HG03139 (cell line): ENCODE measurements around the gene ZDHHC20.
"Not testable (repeated sequence)": the region's sequence is repeated elsewhere in the genome, so short reads cannot be mapped to it uniquely, and the experiment has no call there.

Source experiments
- ATAC-seq: cut with Tn5 transposase; IDR thresholded peaks from one replicate; pipeline ENCODE4 v1.9.1; 2021; ENCODE audit not compliant: unreplicated experiment

ZDHHC20 gene

GRCh38 chr13:21435687-21436151, 23.4 kb downstream of the ZDHHC20 start:
- ATAC-seq = peak; percentile 99

DNA sequence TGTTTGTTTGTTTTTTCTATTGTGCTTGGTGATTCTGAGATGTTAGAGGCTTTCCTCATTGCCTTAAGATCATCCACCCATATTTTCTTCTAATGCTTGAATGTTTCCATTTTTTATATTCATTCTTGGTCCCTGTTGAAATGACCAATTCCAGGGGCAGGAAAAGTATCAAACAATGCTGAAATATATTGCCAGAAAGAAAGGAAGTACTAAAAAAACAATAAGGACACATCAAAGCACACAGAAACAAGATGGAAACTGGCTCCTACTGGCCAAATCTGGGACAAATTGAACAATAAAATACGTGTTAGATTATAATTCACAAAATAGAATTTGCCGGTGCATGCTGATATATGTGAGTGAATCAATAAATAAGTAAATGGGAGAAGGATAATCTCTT, 23.9 kb downstream of the ZDHHC20 start:
- ATAC-seq = no peak

DNA sequence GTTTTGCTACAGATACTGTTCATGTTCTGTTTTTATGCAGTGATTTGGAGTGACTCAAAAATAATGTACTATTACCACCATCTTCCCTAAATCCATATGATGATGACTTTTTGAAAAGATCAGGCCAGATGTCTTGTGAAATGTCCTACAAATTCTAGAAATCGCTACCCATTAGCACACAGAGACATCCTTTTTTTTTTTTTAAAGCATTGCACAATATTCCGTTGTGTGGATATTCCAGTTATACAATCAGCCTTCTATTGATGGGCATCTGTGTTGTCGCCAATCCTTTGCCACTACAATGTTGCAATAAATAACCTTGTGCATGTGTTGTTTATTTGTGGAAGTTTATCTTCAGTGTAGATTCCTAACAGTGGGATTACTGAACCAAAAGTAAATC, 24.5 kb downstream of the ZDHHC20 start:
- no peak for ATAC-seq

- ATAC-seq = no peak
Observed at GRCh38 chr13:21429211-21429610, 29.9 kb downstream of the ZDHHC20 start.

DNA sequence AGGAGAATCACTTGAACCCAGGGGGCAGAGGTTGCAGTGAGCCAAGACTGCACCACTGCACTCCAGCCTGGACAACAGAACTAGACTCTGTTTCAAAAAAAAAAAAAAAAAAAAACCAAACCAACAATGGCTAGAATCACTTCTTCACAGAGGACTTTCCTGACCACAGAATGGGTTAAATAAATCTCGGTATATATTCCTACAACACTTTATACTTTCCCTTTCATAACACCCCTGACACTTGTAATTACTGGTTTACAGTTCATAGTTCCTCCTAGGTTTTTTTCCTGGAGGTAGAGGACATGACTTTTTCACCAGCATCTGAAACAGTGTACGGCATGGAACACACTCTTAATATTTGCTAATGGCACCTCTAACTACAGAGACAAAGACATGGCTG, 31.4 kb downstream of the ZDHHC20 start:
- ATAC-seq = no peak

DNA sequence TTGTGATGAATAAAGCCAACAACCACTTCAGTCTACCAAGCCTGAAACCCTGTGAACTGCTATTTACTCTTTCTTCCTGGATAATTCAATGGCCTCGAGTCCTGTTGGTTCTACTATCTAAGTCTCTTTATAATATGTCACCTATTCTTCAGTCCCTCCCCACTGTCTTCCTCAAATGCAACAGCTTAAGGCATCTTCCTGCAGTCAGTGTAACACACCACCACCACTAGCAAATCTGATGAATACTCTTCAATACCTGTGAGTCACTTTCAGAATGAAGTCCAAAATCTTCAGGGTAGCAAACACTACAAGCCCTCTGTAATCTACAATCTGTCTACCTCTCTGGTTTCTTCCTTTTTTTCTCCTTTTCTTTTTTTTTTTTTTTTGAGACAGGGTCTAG, 32.9 kb downstream of the ZDHHC20 start:
- ATAC-seq = no peak

DNA sequence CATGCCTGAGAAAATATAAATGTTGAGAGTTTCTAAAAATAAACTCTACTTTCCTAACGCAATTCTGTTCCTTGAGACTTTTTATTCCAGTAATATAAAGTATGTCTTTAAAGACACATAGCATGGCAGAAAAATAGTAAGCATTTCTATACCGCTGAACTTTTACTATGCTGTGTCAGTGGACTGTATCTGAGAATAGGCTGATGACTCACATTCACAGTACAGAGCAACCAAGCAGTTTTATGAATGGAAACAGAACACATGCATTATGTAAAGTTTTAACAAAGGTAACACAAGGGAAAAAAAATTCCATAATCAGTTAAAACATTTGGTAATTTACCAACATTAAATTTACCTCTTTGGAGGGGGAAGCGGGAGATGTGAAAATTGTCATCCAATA, 38.4 kb downstream of the ZDHHC20 start:
- ATAC-seq = no peak

DNA sequence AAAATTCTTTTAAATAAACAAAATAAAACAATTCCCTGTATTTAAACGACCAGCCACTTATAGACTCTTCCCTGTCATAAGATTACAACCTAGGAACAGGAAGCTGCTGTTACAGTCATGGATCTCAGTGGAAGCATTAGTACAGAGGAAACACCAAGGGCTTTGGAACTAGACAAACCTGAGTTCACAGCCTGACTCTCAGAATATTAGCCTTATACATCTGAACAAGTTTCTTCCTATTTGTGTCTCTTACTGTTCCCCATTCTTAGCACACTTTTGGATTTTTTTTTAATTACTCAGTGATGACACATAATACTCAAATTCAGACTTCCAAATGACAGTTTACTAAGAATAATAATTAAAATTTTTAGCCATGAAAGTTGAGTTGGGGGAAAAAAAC, 46.1 kb downstream of the ZDHHC20 start:
- ATAC-seq = no peak

DNA sequence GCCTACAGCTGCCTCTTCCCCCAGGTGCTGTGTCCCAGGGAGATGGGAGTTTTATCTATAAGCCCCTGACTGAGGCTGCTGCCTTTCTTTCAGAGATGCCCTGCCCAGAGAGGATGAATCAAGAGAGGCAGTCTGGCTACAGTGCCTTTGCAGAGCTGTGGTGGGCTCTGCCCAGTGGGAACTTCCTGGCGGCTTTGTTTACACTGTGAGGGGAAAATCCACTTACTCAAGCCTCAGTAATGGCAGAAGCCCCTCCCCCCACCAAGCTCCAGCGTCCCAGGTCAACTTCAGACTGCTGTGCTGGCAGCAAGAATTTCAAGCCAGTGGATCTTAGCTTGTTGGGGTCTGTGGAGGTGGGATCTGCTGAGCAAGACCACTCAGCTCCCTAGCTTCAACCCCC, 48.6 kb downstream of the ZDHHC20 start:
- not testable (repeated sequence) for ATAC-seq

- ATAC-seq = no peak
Observed at GRCh38 chr13:21405309-21405708, 53.8 kb downstream of the ZDHHC20 start.

DNA sequence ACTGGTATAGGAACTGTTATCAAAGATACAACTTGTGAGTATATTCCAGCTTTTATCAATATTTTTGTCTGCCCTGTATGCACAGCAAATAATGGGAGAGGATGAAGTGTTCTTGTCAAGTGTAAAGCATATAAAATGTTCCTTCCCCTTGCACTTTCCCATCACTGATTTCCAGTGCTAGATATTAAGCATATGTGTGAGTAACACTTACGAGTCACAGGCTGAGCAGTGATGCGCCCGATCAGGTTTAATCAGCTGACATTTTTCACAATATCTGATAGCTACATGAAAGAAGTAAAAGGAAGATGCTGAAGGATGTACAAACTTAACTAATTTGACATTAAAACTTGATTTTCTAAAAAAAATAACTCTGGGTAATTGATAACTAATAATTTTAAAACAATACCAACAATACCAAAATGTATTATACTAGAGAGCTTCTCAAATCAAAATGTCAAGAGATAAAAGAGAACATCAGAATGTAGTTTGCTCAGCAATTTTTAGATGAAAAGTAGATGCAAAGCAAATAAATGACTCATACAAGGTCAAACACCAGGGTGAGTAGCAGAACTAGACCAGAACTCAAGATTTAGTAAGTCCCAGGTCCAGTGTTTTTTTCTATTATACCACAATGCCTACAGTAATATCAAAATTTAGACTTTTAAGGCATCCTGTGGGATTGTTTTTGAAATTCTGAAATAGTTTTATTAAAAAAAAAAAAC, 56.4 kb downstream of the ZDHHC20 start:
- ATAC-seq = no peak

DNA sequence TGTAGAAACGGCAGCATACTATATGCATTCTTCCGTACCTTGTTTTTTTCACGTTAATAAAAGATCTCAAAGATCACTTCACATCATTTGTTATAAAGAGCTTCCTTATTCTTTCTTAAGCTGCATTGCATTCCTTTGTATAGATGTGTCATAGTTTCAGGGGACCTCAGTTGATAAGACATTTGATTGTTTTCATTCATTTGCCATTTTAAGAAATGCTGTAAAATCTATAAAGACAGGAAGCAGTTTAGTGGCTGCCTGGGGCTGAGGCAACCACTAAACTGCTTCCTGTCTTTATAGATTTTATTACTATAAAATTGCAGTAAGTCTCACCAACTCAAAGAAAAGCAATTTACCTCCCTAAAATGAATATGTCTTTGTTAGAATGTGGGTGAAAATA, 59.4 kb downstream of the ZDHHC20 start:
- no peak for ATAC-seq

DNA sequence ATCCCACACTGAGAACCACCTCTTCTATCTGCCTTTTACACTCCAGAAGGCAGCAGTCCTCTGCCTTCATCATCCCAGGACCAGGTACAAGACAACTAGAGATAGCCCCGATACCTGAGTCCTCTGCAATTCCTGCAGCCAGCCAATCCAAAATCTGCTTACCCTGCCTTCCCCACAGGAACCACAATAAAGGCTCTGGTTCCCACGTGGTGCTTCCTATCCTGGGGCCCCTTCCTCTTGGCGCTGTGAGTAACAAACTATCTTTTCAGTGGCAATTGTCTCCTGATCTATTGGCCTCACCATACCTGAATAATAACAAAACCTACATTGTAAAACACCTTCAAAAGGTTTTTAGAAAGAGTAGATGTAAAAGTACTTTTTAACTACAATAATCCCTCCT, 63.1 kb downstream of the ZDHHC20 start:
- ATAC-seq = no peak

DNA sequence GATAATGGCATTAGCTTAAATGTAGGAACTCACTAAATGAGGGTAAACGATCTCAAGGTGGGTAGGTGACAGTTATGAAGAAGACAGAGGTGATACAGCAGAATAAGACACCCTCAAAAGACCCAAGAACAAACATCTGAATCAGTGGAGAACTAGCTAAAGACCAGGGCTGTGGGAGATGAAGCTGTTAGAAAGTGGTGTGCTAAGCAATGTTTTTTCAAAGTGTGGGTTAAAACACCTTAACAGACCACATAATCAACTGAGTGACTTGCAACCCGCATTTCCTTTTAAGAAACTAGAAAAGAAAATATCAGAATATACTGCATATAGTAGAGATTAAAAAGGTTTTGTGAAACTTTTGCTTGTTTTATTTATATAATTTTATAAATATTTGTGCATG, 70.0 kb downstream of the ZDHHC20 start:
- no peak for ATAC-seq

DNA sequence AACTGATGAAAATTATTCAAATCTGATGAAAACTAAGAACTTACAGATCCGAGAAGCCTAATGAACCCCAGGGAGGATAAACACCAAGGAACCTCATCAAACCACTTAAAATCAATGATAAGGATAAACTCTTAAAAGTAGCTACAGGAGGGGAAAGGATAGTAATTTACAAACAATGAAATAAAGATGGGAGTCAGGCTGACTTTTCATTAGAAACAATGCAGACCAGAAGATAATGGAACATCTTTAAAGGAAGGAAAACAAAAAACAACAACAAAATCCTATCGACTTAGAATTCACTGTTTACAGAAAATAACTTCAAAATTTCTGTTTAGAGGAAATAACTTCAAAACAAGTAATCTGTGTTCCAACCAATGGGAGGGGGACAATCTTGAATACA, 73.4 kb downstream of the ZDHHC20 start:
- ATAC-seq = no peak

- no peak for ATAC-seq
Observed at GRCh38 chr13:21383090-21383489, 76.0 kb downstream of the ZDHHC20 start.

- ATAC-seq = not testable (repeated sequence)
Observed at GRCh38 chr13:21376998-21377985, 81.8 kb downstream of the ZDHHC20 start.

DNA sequence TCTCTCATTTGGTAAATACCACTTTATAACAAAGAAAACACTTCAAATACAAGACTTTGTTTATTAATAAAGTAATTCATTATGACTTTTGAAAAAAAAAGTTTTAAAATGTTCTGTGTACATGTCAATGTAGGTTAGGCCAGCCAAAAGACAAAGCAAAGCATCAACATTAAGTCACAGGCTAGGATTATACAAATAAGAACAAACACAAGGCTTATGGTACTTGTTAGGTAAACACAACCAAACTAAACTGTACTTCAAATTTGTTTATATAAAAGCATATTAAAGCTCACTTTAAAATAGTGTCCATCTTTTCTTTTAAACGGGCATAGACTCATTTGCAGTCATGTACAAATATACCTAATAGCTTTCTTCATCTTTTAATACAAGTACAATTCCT, 86.6 kb downstream of the ZDHHC20 start:
- no peak for ATAC-seq

DNA sequence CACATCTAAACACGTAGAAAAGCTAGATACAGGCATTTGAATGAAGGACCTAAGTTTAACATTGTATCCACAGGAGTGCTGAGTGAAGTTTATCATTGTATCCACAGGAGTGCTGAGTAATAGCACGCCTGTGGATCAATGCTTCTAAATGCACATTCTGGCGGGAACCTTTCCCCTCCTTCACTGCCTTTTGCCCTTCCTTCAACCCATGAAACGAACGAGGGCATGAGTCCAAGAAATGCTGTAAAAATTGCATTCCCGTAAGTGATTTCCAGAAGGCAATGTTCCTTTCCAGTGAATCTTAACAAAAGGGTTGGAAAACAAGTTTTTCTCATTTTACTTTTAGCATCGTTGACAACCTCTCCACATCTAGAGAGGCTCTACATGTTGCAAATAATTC, 88.1 kb downstream of the ZDHHC20 start:
- no peak for ATAC-seq

GRCh38 chr13:21365574-21365973, 93.5 kb downstream of the ZDHHC20 start:
- ATAC-seq = no peak

DNA sequence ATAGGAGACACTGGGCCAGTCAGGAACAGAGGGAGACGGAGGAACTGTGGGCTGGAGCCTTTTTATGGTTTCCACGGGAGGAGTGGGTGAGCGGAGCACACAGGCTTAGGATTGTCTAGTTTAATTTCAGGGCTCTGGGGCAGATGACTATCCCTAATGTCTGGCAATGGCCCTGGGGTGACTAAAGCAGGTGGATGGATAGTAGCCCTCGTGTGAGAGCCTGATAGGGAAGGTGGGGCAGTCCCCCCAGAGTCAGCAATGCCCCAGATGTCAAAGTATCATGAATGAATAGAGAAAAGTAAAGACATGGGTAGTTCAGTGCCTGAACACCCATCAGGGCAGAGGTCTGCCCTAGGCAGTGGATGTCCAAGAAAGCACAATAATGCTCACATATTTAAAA, 94.2 kb downstream of the ZDHHC20 start:
- no peak for ATAC-seq

GRCh38 chr13:21364357-21364756, 94.7 kb downstream of the ZDHHC20 start:
- ATAC-seq = no peak
